ENCODE results near the gene HPCAL4.
A peak's percentile ranks its signal among the peaks of the same experiment; 100 is the strongest.

Gene HPCAL4

GRCh38 chr1:39673215-39673614, 18.0 kb downstream of the HPCAL4 start:
- DNase-seq: no peak

DNA sequence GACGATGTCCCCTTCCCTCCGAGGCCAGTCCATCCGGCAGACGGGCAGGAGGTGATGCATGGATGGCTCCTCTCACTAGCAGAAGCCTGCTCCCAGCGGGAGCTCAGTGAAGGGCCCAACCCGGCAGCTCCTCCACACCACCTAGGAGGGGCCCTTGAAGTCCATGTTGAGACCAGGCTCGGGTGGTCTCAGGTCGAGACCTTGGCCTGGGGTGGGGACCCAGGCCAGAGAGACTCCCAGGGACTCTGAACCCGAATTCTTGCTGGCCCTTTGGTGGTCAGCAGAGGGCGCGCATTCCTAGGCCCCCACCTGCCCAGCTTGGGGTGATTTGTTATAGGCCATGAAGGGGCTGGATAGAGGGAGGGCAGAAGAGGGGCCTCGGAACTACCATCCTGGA, 18.7 kb downstream of the HPCAL4 start:
- DNase-seq: no peak

DNA sequence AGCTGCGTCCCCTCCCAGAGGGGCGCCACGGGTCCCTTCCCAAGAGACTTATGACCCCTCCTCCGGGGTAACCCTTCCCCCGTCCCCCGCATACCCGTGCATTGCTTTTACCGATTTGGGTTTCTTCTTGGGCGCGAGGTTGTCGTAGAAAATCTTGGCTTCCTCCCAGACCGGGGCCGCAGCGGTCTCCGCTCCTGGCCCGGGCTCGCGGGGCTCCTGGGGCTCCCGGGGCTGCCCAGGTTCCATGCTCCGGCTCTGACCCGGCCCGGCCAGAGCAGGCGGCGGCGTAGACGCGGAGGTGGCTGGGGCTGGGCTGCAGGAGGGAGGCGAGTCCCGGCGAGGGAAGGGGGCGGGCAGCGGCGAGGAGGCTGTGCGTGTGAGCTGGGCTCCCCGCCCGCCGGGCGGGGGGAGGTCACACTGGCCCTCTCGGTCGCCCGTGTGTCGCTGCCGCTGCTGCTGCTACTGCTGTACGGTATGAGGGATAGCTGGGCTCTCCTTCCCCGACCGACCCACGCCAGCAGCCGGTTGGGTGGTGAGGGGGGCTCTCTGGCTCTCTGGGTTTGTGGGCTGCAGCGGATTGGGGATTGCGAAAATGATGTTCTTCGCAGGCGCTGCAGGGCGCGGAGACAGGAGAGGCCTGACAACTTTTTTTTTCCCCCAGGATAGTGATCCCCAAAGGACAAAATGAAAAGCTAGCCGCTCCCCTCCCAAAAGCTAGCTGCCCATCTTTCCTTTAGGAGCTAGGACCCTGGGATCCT, 19.3 kb downstream of the HPCAL4 start, which contains the start of gene NT5C1A:
TSS of gene NT5C1A (minus strand) at position 315 of the 758 bp plus-strand sequence. CDS start at position 246, 69 bp downstream.
- DNase-seq: no peak

- no peak for DNase-seq
Measured at GRCh38 chr1:39671433-39671792, 19.8 kb downstream of the HPCAL4 start.

GRCh38 chr1:39670689-39671088, 20.5 kb downstream of the HPCAL4 start:
- no peak for DNase-seq

- no peak for DNase-seq
Measured at GRCh38 chr1:39668894-39669293, 22.3 kb downstream of the HPCAL4 start.

DNA sequence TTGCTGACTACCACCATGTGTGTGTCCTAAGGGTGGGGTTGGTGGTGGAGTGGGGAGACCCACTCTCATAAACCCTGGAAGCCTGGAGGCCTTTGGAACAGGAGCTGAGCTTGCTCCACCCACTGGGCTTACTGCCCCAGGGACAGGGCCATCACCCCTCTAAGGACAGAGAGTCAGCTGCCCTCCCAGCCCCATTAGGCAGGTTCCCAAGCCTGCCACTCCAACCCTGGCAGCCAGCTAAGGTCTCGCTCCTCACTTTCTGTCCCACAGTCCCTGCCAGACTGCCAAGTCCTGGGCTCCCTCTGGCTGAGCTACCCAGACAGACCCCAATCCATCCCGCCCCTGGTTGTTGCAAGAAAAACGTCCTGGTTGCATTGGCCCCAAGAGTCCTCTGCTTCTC, 23.1 kb downstream of the HPCAL4 start:
- no peak for DNase-seq

- DNase-seq: no peak
Measured at GRCh38 chr1:39666772-39667171, 24.5 kb downstream of the HPCAL4 start.

GRCh38 chr1:39663559-39663958, 27.7 kb downstream of the HPCAL4 start:
- DNase-seq: no peak

DNA sequence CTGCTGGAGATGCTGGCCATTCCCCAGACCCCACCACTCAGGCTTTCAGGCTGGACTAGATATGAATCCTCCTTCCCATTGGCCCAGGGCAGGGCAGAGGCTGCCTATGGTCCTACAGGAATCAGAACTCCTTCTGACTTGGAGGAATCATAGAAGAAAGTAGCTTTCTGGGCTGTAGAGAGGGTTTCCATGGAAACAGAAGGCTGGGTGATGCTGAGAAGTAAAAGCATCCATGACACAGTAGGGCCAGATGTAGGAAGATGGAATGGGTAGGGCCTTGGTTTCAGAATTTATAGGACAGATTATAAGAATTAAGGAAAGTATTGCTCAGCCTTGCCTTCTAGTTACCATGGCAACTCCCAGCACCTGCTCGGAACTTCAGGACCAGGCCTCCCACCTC, 28.4 kb downstream of the HPCAL4 start:
- DNase-seq: no peak

DNA sequence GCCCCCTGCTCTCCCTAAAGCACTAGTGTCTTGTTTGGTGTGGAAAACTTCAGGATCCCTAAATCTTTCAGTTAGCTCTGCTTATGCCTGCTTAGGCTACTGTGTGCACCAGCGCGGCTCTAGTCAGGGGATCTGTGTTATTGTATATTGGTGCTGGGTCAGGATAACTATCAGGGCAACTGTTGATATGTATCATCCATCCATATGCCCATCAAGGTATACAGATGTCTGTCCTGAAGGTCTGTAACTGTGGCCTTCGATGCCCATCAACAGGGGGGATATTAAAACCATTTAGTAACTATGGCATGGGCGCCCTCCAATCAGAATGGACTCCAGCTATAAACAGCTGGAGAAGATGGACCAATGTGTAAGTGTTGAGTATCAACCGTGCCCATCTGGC, 31.7 kb downstream of the HPCAL4 start:
- no peak for DNase-seq

GRCh38 chr1:39659110-39659509, 32.1 kb downstream of the HPCAL4 start:
- DNase-seq: no peak

DNA sequence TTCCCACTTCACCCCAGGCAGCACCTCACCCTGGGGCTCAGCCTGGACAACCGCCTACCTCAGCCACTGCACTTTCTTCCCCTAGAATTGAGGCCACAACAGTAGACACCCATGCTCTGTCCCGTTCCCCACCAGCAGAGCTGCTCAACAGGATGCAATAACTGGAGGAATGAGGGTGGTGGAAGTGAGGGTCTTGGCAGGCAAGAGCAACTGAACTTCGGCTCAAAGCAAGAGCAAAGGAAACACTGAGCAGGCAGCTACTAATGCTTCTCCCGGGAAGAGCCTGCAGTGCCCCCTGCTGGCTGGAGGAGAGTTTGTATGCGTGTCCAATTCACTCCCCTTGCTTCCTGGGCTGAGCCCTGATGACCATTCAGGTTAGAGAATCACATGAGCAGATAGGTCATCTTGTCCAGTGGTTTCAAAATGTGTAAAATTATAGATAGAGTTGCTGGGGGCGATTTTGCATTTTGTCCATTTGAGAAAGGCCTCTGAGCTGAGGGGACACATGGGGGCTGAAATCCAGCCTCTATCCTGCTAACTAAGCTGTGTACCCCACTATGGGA, 33.2 kb downstream of the HPCAL4 start:
- DNase-seq: no peak

- peak; percentile 36 for DNase-seq
Measured at GRCh38 chr1:39657402-39657801, 33.8 kb downstream of the HPCAL4 start.

DNA sequence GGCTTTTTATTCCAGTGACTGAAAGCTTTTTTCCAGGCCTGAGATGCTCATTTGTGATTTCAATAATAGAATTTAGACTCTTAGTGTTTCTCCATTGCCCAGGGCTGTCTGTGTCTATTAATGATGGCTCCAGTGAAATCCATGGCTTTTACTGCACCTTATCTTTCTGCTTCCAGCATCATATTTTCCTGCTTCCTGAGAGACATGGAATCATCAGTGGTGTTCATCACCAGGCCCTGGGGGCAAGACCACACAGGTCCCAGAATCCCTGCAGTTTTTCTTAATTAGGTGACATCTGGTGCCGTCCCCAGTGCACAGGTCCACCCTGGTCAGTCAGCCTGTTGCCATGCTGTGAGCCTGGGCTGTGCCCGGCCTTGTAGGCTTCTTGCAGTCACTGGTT, 34.8 kb downstream of the HPCAL4 start:
- no peak for DNase-seq

GRCh38 chr1:39655578-39656268, 35.5 kb downstream of the HPCAL4 start:
- DNase-seq: no peak

GRCh38 chr1:39654291-39654690, 36.9 kb downstream of the HPCAL4 start:
- DNase-seq: no peak

GRCh38 chr1:39653546-39654031, 37.6 kb downstream of the HPCAL4 start:
- DNase-seq: peak; percentile 44

- no peak for DNase-seq
Measured at GRCh38 chr1:39652554-39652953, 38.7 kb downstream of the HPCAL4 start.

DNA sequence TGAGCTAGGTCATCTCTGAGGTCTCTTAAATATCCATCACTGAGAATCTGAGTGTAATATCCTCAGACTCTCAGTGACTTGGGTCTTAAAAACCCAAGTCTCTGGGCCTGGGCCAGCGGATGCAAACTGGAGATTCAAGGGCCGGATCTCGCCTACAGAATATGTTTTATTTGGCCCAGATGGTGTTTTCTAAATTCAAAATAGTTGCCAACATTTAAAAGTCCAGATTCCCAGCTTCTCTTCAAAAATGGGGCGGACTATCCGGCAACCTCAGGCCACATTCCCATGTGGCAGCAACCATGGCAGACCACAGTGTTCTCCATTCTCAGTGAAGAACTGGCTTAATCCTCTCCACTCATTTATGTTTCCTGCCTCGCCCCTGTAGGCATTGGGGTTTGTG, 39.1 kb downstream of the HPCAL4 start:
- no peak for DNase-seq

GRCh38 chr1:39650431-39650830, 40.8 kb downstream of the HPCAL4 start:
- no peak for DNase-seq

GRCh38 chr1:39649636-39650185, 41.5 kb downstream of the HPCAL4 start:
- no peak for DNase-seq

- no peak for DNase-seq
Measured at GRCh38 chr1:39648496-39648895, 42.7 kb downstream of the HPCAL4 start.

DNA sequence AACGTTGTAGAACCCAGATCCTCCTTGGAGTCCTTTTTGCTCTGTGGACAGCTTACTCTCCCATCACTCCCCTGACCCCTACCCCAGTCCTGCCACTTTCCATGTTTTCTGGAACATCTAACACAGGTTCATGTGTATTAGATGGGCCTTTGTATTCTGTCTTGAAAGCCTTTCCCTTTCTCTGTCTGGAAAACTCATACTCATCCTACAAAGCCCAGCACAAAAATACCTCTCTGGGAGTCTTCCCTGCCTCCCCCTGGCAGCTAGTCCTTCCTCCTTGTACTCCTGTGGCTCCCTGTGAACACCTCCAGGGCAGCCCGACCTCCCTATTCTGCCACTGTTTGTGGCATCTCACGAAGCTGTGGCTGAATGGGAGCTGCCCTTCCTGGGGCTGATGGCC, 44.0 kb downstream of the HPCAL4 start:
- DNase-seq: no peak

Data from NCI-H2171 (cell line).